ENCODE data around the gene PARS2.

Gene PARS2

DNA sequence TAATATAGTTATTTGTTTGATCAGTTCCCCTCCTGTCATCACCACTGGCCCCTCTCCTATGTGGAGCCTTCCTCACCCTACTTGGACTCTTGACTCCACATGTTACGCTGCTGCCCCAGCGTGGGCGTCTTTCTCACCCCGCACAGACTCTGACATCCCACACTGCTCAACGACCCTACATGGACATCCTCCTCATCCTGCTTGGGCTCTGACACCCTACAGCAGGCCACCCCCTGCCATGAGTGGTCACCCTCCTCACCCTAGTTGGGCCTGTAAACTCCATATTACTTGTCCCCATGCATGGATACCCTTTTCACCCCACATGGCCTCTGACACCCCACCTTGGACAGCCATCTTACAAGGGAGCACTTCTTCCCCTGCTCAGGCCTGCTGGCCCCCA, 27.6 kb downstream of the PARS2 start:
- Histone ChIP-seq H3K79me1 (replicated peaks; ENCODE audit: low read length, poor library complexity, severe bottlenecking) (peaks cover 7% of the 10 kb centered on the region), H3K27me3 (ENCODE audit: control insufficient read depth in 1 of 2, insufficient read depth in 1 of 2, low read length in 2 of 2) (no peaks in the 10 kb centered on the region), H3K36me3 (ENCODE audit: control insufficient read depth in 1 of 2, insufficient read depth in 2 of 2, low read depth in 1 of 2, low read length in 2 of 2) (peaks cover 42 to 92% of the 10 kb centered on the region in 2 experiments), H2BK120ac (ENCODE audit: low read depth, low read length) (no peak overlapping the region), H3K4me2 (ENCODE audit: low read length, poor library complexity, severe bottlenecking) (no peak overlapping the region), H3K4ac (ENCODE audit: low read depth in 1 of 2, low read length in 2 of 2) (no peak overlapping the region), H2BK5ac (ENCODE audit: low read depth, low read length, poor library complexity, severe bottlenecking) (no peak overlapping the region), H3K9me3 (ENCODE audit: control insufficient read depth, low read length) (no peaks in the 10 kb centered on the region), H4K91ac (ENCODE audit: low read length) (no peak overlapping the region), H2BK12ac (ENCODE audit: low read length in 2 of 2) (no peak overlapping the region), H2AFZ (ENCODE audit: low read depth, low read length) (no peak overlapping the region), H3K9ac (ENCODE audit: low read length) (no peak overlapping the region), H3K18ac (ENCODE audit: low read depth in 1 of 2, low read length in 2 of 2) (no peak overlapping the region), H3K14ac (ENCODE audit: low read length in 2 of 2) (no peak overlapping the region), H2AK5ac (ENCODE audit: low read length, severe bottlenecking) (no peak overlapping the region), H3K23ac (ENCODE audit: low read length in 2 of 2) (no peak overlapping the region), H4K8ac (ENCODE audit: low read length) (no peak overlapping the region), H2BK15ac (ENCODE audit: low read depth, poor library complexity, severe bottlenecking) (no peak overlapping the region), H3K27ac (ENCODE audit: low read length, poor library complexity, severe bottlenecking) (no peak overlapping the region), H3K4me1 (ENCODE audit: control insufficient read depth, insufficient read depth, low read depth, low read length) (no peaks in the 10 kb centered on the region), H3K4me3 (ENCODE audit: insufficient read depth in 1 of 2, low read depth in 1 of 2, low read length in 2 of 2) (no peak overlapping the region)
- 95% methylated on average over 5 of the region's 5 CpGs for WGBS
- no peak for DNase-seq

DNA sequence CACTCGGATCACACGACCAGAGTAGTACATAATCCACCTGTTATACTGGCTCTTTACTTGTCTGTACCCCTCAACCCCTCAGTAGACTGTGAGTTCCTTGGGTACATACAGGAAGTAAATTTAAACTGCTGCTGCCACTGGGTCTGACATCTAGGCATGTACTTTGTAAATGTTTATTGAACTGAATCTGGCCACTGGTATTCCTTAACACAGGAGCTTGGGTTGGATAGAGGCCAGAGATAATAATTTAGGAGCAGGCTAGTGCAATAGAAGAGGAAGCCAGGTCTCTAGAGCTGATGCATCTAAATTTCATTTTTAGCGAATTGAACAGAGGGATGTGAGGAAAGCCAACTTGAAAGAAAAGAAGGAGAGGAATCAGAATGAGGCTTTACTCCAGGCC, 36.3 kb downstream of the PARS2 start:
- no peak overlapping the region for H3K9ac ChIP-seq (ENCODE audit: low read length)
- no peak overlapping the region for H3K4me3 ChIP-seq (ENCODE audit: insufficient read depth in 1 of 2, low read depth in 1 of 2, low read length in 2 of 2)
- H2AFZ ChIP-seq (ENCODE audit: low read depth, low read length) = no peak overlapping the region
- no peak overlapping the region for H3K27ac ChIP-seq (ENCODE audit: low read length, poor library complexity, severe bottlenecking)
- H2BK15ac ChIP-seq (ENCODE audit: low read depth, poor library complexity, severe bottlenecking) = no peak overlapping the region
- 88% methylated on average over 3 of the region's 3 CpGs for WGBS
- no peak for DNase-seq
- H4K91ac ChIP-seq (ENCODE audit: low read length) = no peak overlapping the region
- H4K8ac ChIP-seq (ENCODE audit: low read length) = no peak overlapping the region
- H3K18ac ChIP-seq (ENCODE audit: low read depth in 1 of 2, low read length in 2 of 2) = no peak overlapping the region
- no peak overlapping the region for H3K4ac ChIP-seq (ENCODE audit: low read depth in 1 of 2, low read length in 2 of 2)
- H2AK5ac ChIP-seq (ENCODE audit: low read length, severe bottlenecking) = no peak overlapping the region
- no peak overlapping the region for H2BK120ac ChIP-seq (ENCODE audit: low read depth, low read length)
- H2BK12ac ChIP-seq (ENCODE audit: low read length in 2 of 2) = no peak overlapping the region
- no peak overlapping the region for H3K14ac ChIP-seq (ENCODE audit: low read length in 2 of 2)
- no peaks in the 10 kb centered on the region for H3K4me1 ChIP-seq (ENCODE audit: control insufficient read depth, insufficient read depth, low read depth, low read length)
- peaks cover 3% of the 10 kb centered on the region for H3K9me3 ChIP-seq (ENCODE audit: control insufficient read depth, low read length)
- no peak overlapping the region for H3K4me2 ChIP-seq (ENCODE audit: low read length, poor library complexity, severe bottlenecking)
- H3K79me1 ChIP-seq (replicated peaks; ENCODE audit: low read length, poor library complexity, severe bottlenecking) = peaks cover 3% of the 10 kb centered on the region
- H3K23ac ChIP-seq (ENCODE audit: low read length in 2 of 2) = no peak overlapping the region
- peaks cover 21 to 97% of the 10 kb centered on the region in 2 experiments for H3K36me3 ChIP-seq (ENCODE audit: control insufficient read depth in 1 of 2, insufficient read depth in 2 of 2, low read depth in 1 of 2, low read length in 2 of 2)
- no peaks in the 10 kb centered on the region for H3K27me3 ChIP-seq (ENCODE audit: control insufficient read depth in 1 of 2, insufficient read depth in 1 of 2, low read length in 2 of 2)
- no peak overlapping the region for H2BK5ac ChIP-seq (ENCODE audit: low read depth, low read length, poor library complexity, severe bottlenecking)

DNA sequence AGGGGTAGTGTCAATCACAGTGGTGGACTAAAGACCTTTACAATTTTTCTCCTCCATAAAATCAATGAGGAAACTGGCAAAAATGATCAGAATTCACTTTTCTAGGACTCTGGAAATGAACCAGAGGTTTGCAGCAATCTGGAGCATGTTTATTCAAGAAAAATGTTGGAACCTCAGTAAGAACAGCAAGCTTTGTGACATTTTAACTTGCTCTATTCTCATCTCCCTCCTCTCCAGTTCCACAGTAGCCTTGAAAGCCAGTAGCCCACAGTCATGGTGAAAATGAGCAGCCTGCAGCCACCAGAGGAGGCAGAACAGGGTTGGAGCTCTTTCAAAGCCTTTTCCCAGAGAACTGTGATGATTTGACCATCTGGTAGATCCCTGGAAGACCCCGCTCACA, 39.6 kb downstream of the PARS2 start:
- Histone ChIP-seq H3K27ac (ENCODE audit: low read length, poor library complexity, severe bottlenecking) (no peak overlapping the region), H2BK12ac (ENCODE audit: low read length in 2 of 2) (no peak overlapping the region), H3K18ac (ENCODE audit: low read depth in 1 of 2, low read length in 2 of 2) (no peak overlapping the region), H2BK15ac (ENCODE audit: low read depth, poor library complexity, severe bottlenecking) (no peak overlapping the region), H3K9me3 (ENCODE audit: control insufficient read depth, low read length) (peaks cover 3% of the 10 kb centered on the region), H2AFZ (ENCODE audit: low read depth, low read length) (no peak overlapping the region), H3K23ac (ENCODE audit: low read length in 2 of 2) (no peak overlapping the region), H3K4me3 (ENCODE audit: insufficient read depth in 1 of 2, low read depth in 1 of 2, low read length in 2 of 2) (no peak overlapping the region), H2BK5ac (ENCODE audit: low read depth, low read length, poor library complexity, severe bottlenecking) (no peak overlapping the region), H3K9ac (ENCODE audit: low read length) (no peak overlapping the region), H3K4ac (ENCODE audit: low read depth in 1 of 2, low read length in 2 of 2) (no peak overlapping the region), H2BK120ac (ENCODE audit: low read depth, low read length) (no peak overlapping the region), H4K91ac (ENCODE audit: low read length) (no peak overlapping the region), H3K79me1 (replicated peaks; ENCODE audit: low read length, poor library complexity, severe bottlenecking) (peaks cover 1% of the 10 kb centered on the region), H3K4me2 (ENCODE audit: low read length, poor library complexity, severe bottlenecking) (no peak overlapping the region), H3K36me3 (ENCODE audit: control insufficient read depth in 1 of 2, insufficient read depth in 2 of 2, low read depth in 1 of 2, low read length in 2 of 2) (peaks cover 13 to 97% of the 10 kb centered on the region in 2 experiments), H4K8ac (ENCODE audit: low read length) (no peak overlapping the region), H3K4me1 (ENCODE audit: control insufficient read depth, insufficient read depth, low read depth, low read length) (no peaks in the 10 kb centered on the region), H3K14ac (ENCODE audit: low read length in 2 of 2) (no peak overlapping the region), H3K27me3 (ENCODE audit: control insufficient read depth in 1 of 2, insufficient read depth in 1 of 2, low read length in 2 of 2) (no peaks in the 10 kb centered on the region), H2AK5ac (ENCODE audit: low read length, severe bottlenecking) (no peak overlapping the region)
- no peak for DNase-seq
- 100% methylated on average over 1 of the region's 1 CpG for WGBS

DNA sequence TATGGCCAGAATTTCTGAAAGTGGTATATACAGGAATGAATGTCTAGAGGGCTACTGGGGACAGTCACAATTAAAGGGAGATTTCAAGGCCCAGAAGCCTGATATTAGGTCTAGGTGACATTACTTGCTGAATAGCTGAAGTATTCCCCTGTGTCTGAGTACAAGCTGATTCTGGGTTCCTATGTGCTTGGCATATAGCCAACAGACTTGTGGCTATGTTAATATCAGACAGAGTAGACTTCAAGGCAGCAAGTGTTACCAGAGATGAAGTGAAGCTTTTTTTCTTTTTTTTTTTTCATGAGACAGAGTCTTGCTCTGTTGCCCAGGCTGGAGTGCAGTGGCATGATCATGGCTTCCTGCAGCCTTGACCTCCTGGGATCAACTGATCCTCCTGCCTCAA, 40.3 kb downstream of the PARS2 start:
- Histone ChIP-seq H3K9me3 (ENCODE audit: control insufficient read depth, low read length) (peaks cover 3% of the 10 kb centered on the region), H3K4ac (ENCODE audit: low read depth in 1 of 2, low read length in 2 of 2) (no peak overlapping the region), H3K27me3 (ENCODE audit: control insufficient read depth in 1 of 2, insufficient read depth in 1 of 2, low read length in 2 of 2) (no peaks in the 10 kb centered on the region), H4K91ac (ENCODE audit: low read length) (no peak overlapping the region), H2BK12ac (ENCODE audit: low read length in 2 of 2) (no peak overlapping the region), H2BK5ac (ENCODE audit: low read depth, low read length, poor library complexity, severe bottlenecking) (no peak overlapping the region), H3K36me3 (ENCODE audit: control insufficient read depth in 1 of 2, insufficient read depth in 2 of 2, low read depth in 1 of 2, low read length in 2 of 2) (peaks cover 14 to 98% of the 10 kb centered on the region in 2 experiments), H2AFZ (ENCODE audit: low read depth, low read length) (no peak overlapping the region), H3K9ac (ENCODE audit: low read length) (no peak overlapping the region), H3K23ac (ENCODE audit: low read length in 2 of 2) (no peak overlapping the region), H3K4me3 (ENCODE audit: insufficient read depth in 1 of 2, low read depth in 1 of 2, low read length in 2 of 2) (no peak overlapping the region), H3K4me2 (ENCODE audit: low read length, poor library complexity, severe bottlenecking) (no peak overlapping the region), H2BK15ac (ENCODE audit: low read depth, poor library complexity, severe bottlenecking) (no peak overlapping the region), H3K79me1 (replicated peaks; ENCODE audit: low read length, poor library complexity, severe bottlenecking) (peaks cover 3% of the 10 kb centered on the region), H3K27ac (ENCODE audit: low read length, poor library complexity, severe bottlenecking) (no peak overlapping the region), H3K14ac (ENCODE audit: low read length in 2 of 2) (no peak overlapping the region), H2BK120ac (ENCODE audit: low read depth, low read length) (no peak overlapping the region), H4K8ac (ENCODE audit: low read length) (no peak overlapping the region), H3K4me1 (ENCODE audit: control insufficient read depth, insufficient read depth, low read depth, low read length) (no peaks in the 10 kb centered on the region), H2AK5ac (ENCODE audit: low read length, severe bottlenecking) (no peak overlapping the region), H3K18ac (ENCODE audit: low read depth in 1 of 2, low read length in 2 of 2) (no peak overlapping the region)
- DNase-seq = no peak

All from mesenchymal stem cell (in vitro differentiated cells and primary cell).